AG09319 (cell line): ENCODE results near the gene CLCN4.

Experiments
- DNase-seq: peaks from one replicate; pipeline ENCODE4 v3.0.0-alpha.2; 2010; ENCODE audit warnings: low read depth; ENCODE audit errors: extremely low read depth
- TF ChIP-seq, protein P1 (sequence below): IDR thresholded peaks from 2 replicates; pipeline ENCODE4 v1.5.1; 2011; ENCODE audit warnings: low read depth, mild to moderate bottlenecking, inconsistent platforms, low read length, moderate library complexity

The CLCN4 gene

DNA sequence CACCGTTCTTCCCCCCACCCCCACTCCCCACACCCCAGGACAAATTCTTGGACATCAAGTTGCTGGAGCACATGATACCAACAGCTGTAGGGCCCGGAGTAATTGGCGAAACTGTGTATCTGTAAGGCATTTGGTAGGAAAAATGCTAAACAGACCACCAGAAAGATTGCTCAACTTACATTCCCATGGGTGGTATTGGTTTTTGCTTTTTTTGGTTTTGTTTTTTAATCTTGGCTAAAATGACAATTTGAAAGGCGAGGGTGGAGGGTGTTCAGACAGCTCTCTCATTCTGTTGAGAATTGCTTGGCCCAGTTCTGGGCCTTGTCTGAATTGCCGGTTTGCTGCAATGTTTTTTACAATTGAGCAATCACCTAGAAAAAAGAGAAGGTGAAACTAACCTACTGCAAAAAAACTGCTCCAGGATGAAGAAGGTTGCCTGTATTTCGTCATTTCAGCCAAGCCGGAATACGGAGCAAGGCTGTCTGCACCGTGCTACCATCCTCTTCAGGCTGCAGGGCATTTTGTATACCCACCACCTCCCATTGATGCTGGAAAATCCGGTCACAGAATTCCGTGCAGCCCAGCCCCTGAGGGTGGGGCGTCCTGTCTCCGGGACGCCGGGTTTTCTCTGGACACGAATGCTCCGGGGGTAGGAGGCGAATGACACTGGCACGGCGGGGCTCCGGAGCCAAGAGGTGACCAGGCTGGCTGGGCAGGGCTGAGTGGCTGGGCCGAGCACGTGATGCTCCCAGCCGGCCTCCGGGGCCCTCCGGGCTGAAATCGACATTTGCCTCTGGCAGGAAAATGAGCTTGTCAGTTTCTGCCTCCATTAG, at the start of gene CLCN4:
TSS of gene CLCN4 (plus strand) at position 777 of the 833 bp plus-strand sequence. CDS start 28,058 bp downstream, outside the sequence.
- DNase-seq: no peak
- TF ChIP-seq, protein P1, sequence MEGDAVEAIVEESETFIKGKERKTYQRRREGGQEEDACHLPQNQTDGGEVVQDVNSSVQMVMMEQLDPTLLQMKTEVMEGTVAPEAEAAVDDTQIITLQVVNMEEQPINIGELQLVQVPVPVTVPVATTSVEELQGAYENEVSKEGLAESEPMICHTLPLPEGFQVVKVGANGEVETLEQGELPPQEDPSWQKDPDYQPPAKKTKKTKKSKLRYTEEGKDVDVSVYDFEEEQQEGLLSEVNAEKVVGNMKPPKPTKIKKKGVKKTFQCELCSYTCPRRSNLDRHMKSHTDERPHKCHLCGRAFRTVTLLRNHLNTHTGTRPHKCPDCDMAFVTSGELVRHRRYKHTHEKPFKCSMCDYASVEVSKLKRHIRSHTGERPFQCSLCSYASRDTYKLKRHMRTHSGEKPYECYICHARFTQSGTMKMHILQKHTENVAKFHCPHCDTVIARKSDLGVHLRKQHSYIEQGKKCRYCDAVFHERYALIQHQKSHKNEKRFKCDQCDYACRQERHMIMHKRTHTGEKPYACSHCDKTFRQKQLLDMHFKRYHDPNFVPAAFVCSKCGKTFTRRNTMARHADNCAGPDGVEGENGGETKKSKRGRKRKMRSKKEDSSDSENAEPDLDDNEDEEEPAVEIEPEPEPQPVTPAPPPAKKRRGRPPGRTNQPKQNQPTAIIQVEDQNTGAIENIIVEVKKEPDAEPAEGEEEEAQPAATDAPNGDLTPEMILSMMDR: no peak

DNA sequence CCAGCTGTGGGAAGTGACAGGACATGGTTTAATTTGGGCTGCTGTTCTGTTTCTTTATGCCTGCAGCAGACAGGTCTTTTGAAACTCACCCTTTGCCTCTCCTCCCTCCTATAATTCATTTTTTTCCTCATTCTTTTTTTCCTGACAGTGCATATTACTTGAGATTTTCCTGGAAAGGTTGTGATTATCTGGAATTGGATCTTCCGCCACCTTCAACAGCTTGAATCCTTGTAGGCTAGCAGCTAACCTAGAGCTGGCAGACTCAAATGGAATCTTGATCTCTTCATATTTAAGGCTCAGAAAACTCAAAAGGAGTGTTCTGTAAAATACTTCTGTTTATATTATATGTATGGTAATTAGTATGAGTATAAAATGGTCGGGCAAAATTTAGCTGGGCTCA, 49.3 kb upstream of the CLCN4 start:
- DNase-seq: no peak

DNA sequence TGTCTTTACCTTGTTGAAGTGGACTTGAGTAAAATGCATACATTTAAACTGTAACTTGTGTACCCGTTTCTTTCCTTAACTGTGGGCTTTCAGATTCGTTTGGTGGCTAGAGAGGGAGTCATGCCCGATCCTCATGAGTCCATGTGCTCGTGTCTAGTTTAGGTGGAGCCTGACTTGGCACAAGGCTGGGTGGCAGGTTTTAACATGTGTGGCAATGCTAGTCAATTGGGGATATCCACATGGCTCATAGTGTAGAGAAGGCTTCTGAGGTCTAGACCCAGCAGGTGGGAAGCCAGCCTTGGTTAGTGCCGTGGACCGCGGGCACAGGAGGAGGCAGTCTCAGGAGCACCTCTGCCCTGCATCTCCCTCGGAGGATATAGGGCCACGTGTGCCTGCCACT, 48.5 kb upstream of the CLCN4 start:
- DNase-seq: no peak
- TF ChIP-seq, protein P1: no peak

More for the DNA sequence above, 49.3 kb upstream of the CLCN4 start:
- TF ChIP-seq, protein P1: no peak

DNA sequence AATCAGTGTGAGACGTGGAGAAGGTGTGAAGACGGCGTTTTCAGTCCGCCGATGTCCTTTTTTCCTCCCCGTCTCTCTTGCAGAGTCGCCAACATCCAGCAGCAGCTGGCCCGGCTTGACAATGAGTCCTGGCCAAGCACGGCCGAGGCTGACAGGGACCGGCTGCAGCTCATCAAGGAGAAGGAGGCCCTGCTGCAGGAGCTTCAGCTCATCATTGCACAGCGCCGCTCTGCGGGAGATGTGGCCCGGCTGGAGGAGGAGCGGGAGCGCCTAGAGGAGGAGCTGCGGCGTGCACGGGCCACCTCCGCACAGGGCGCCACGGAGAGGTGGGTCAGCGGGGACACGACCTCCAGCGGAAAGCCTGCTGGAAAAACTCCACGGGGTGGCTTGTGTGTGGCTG, 47.1 kb upstream of the CLCN4 start:
- TF ChIP-seq, protein P1: no peak; the same call in 1 of the 2 replicates
- no peak for DNase-seq

DNA sequence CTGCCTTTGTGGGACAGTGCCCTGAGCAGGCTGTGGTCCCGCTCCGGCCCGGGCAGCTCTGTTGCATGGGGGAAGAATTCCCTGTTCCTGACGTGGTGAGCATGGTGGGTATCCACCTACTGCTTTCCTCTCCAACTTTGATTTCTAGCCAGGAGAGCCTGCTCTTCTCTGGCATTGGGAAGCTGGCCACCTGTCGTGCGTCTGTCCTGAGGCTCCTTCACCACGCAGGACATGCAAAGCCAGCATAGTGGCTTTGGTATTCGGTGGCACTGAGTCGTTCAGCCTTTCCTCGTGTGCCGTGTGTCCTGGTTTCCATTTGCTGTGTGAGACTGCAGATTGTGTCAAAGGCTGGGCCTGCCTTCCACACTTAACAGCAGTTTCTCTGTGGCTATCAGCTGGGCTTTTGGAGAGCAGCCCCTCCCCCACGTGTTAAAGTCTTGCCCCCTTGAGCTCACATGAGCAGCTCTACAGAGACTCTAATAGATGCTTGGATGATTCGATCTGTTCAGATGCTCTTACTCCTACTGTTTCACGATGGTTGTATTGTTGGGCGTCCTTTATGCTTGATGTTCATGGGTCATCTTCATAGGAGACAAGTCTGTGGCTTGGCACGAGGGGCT, 46.3 kb upstream of the CLCN4 start:
- TF ChIP-seq, protein P1: no peak
- DNase-seq: no peak

DNA sequence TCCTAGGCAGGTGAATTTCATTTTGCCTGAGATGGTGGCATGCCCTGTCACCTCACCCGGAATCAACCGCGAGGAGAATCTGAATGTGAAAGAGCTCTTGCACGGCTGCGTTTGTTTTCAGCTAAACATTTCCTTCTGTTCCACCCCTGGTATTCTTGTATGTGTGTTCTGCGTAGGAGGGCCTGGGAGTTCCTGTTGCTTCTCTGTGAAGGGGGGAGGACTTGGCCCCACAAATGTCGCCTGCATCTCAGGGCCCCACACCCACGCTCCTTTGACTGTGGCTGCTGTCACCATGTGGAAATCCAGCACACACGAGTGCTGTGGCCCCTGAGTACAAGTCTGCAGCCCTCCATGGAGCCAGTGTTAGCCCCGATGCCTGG, 45.8 kb upstream of the CLCN4 start:
- TF ChIP-seq, protein P1: no peak
- no peak for DNase-seq
